HUES6 (cell line): ENCODE measurements around the gene TNFRSF8.

Source experiments
- H3K27ac ChIP-seq: 2 replicates; pipeline ENCODE4 v1.7.0; 2013; ENCODE audit warnings: low read depth, mild to moderate bottlenecking, low read length, inconsistent platforms
- H3K27me3 ChIP-seq: 2 replicates; pipeline ENCODE4 v1.6.1; 2013; ENCODE audit warnings: low read length; ENCODE audit not compliant: control insufficient read depth, insufficient read depth
- H3K36me3 ChIP-seq: 2 replicates; pipeline ENCODE4 v1.6.1; 2013; ENCODE audit warnings: low read length; ENCODE audit not compliant: control insufficient read depth, insufficient read depth
- H3K4me1 ChIP-seq: 2 replicates; pipeline ENCODE4 v1.6.1; 2013; ENCODE audit warnings: low read length; ENCODE audit not compliant: control insufficient read depth, insufficient read depth
- H3K4me3 ChIP-seq: 2 replicates; pipeline ENCODE4 v1.5.1; 2013; ENCODE audit warnings: low read depth, low read length
- H3K9ac ChIP-seq: one replicate; pipeline ENCODE4 v1.6.1; 2013; ENCODE audit warnings: mild to moderate bottlenecking, low read length
- H3K9me3 ChIP-seq: 2 replicates; pipeline ENCODE4 v1.6.1; 2013; ENCODE audit warnings: low read depth, low read length; ENCODE audit not compliant: control insufficient read depth, insufficient read depth

The TNFRSF8 gene

GRCh38 chr1:12053752-12054548, 9.2 kb upstream of the TNFRSF8 start:
- Histone ChIP-seq H3K4me1 (peaks cover 21% of the 10 kb centered on the region), H3K4me3 (no peak overlapping the region), H3K27ac (no peak overlapping the region), H3K27me3 (no peaks in the 10 kb centered on the region), H3K9me3 (0 out of 2 replicates have a peak, but pooled peaks cover 2% of the 10 kb centered on the region), H3K36me3 (no peaks in the 10 kb centered on the region), H3K9ac (no peak overlapping the region)

DNA sequence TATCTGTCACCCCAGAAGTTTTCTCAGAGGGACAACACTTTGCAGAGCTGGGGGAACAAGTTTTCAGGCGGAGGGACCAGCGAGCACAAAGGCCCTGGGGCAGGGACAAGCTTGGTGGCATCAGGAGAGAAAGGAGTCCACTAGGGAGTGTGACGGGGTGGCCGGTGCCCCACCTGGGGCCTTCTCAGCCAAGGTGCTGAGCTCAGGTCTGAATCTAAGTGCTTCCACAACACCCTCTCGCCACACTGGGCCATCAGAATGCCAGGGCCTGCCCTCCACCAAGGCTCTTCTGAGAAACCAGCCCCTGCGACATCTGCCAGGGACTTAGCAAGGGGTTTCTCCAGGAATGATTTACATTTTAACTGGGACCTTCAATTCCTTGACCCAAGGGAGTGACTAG, 7.8 kb upstream of the TNFRSF8 start:
- H3K27ac ChIP-seq: no peak overlapping the region
- no peak overlapping the region for H3K4me3 ChIP-seq
- peaks cover 16% of the 10 kb centered on the region for H3K4me1 ChIP-seq
- H3K36me3 ChIP-seq: no peaks in the 10 kb centered on the region
- H3K9me3 ChIP-seq: 0 out of 2 replicates have a peak, but pooled peaks cover 2% of the 10 kb centered on the region
- H3K27me3 ChIP-seq: peaks cover 3% of the 10 kb centered on the region; the same call in 1 of the 2 replicates
- no peak overlapping the region for H3K9ac ChIP-seq

DNA sequence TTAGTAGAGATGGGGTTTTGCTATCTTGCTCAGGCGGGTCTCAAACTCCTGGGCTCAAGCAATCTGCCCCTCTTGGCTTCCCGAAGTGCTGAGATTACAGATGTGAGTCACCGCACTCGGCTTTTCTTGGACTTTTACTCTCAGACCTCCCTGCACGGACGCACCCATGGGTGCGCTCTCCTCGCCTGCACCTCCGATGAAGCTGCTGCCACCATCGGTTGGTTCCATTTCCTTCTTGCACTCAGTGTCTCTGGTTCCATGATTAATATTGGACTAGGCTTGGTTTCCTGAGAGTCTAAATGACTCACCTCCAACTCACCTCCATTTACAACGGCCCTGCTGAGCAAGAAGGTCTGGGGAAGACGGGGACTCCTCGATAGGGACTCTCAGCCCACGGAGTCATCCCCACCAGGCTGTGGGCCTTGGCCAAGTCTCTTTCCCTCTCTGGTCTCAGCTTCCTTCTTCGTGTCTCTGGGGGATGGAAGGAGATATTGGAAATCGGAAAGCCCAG, 6.7 kb upstream of the TNFRSF8 start:
- Histone ChIP-seq H3K36me3 (no peaks in the 10 kb centered on the region), H3K27me3 (peaks cover 5% of the 10 kb centered on the region), H3K9ac (no peak overlapping the region), H3K27ac (no peak overlapping the region), H3K4me1 (peaks cover 16% of the 10 kb centered on the region), H3K9me3 (0 out of 2 replicates have a peak, but pooled peaks cover 2% of the 10 kb centered on the region), H3K4me3 (no peak overlapping the region)

GRCh38 chr1:12057382-12057781, 5.7 kb upstream of the TNFRSF8 start:
- H3K9me3 ChIP-seq: 0 out of 2 replicates have a peak, but pooled peaks cover 2% of the 10 kb centered on the region

DNA sequence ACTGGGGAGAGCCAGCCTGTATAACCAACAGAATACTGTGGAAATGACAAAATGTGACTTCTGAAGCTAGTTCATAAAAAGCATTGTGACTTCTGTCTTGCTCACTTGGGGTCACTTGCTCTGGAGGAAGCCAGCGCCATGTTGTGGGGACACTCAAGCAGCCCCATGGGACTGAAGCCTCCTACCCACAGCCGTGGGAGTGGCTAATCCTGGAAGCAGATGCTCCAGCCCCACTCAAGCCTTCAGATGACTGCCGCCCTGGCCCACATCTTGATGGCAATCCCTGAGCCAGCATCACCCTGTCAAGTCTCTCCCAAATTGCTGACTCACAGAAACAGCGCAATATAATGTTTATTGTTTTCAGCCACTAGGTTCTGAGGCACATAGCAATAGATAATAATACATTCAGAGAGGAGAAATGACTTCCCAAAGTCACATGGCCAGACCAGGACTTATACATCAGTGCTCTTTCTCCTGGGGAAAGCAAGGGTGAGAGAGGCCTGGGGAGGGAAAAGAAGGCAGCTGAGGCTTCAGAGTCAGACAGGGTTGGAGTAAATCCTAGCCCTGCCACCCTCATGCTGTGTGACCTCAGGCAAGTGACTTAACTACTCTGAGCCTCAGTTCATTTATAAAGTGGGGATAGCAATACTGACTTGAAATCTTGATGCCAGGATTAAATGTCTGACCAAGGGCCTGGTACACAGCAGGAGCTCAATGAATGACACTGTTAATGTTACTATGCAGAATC, 5.0 kb upstream of the TNFRSF8 start:
- H3K9ac ChIP-seq: no peak overlapping the region
- H3K4me3 ChIP-seq: no peak overlapping the region
- peaks cover 18% of the 10 kb centered on the region for H3K27me3 ChIP-seq
- no peaks in the 10 kb centered on the region for H3K36me3 ChIP-seq
- H3K9me3 ChIP-seq: 0 out of 2 replicates have a peak, but pooled peaks cover 2% of the 10 kb centered on the region
- 0 out of 2 replicates have a peak, but pooled peaks cover 4% of the 10 kb centered on the region for H3K4me1 ChIP-seq
- no peak overlapping the region for H3K27ac ChIP-seq

More at GRCh38 chr1:12057382-12057781, 5.7 kb upstream of the TNFRSF8 start:
- H3K27me3 ChIP-seq: peaks cover 13% of the 10 kb centered on the region
- H3K27ac ChIP-seq: no peak overlapping the region
- H3K4me3 ChIP-seq: no peak overlapping the region
- H3K4me1 ChIP-seq: peaks cover 7% of the 10 kb centered on the region
- no peaks in the 10 kb centered on the region for H3K36me3 ChIP-seq
- no peak overlapping the region for H3K9ac ChIP-seq

DNA sequence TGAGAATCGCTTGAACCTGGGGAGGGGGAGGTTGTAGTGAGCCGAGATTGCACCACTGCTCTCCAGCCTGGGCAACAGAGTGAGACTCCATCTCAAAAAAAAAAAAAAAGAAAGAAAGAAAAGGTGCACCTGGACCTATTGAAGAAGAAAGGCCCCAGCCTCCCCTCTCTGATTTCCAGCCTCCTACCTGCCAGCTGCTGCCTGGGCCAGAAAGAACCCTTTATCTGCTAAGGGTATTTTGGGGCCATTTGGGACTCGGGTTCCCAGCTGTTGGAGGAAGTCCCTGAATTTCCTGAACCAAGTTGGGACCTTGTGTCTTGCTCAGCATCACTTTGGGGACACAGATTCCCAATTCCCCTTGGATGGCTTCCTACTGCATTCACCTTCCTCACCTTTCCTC, 3.9 kb upstream of the TNFRSF8 start:
- Histone ChIP-seq H3K27ac (no peak overlapping the region), H3K9me3 (0 out of 2 replicates have a peak, but pooled peaks cover 2% of the 10 kb centered on the region), H3K27me3 (peaks cover 29% of the 10 kb centered on the region), H3K9ac (no peak overlapping the region), H3K36me3 (no peaks in the 10 kb centered on the region), H3K4me1 (peaks cover 8% of the 10 kb centered on the region), H3K4me3 (no peak overlapping the region)

- Histone ChIP-seq H3K27ac (no peak overlapping the region), H3K36me3 (no peaks in the 10 kb centered on the region), H3K4me3 (no peak overlapping the region), H3K9ac (no peak overlapping the region), H3K4me1 (peaks cover 13% of the 10 kb centered on the region), H3K27me3 (peaks cover 36% of the 10 kb centered on the region), H3K9me3 (0 out of 2 replicates have a peak, but pooled peaks cover 2% of the 10 kb centered on the region)
Measured at GRCh38 chr1:12059722-12060464, 3.2 kb upstream of the TNFRSF8 start.

GRCh38 chr1:12060500-12060899, 2.6 kb upstream of the TNFRSF8 start:
- Histone ChIP-seq H3K9me3 (0 out of 2 replicates have a peak, but pooled peaks cover 2% of the 10 kb centered on the region), H3K4me1 (peaks cover 15% of the 10 kb centered on the region), H3K27ac (no peak overlapping the region), H3K36me3 (no peaks in the 10 kb centered on the region), H3K9ac (no peak overlapping the region), H3K4me3 (no peak overlapping the region), H3K27me3 (peaks cover 36% of the 10 kb centered on the region)

DNA sequence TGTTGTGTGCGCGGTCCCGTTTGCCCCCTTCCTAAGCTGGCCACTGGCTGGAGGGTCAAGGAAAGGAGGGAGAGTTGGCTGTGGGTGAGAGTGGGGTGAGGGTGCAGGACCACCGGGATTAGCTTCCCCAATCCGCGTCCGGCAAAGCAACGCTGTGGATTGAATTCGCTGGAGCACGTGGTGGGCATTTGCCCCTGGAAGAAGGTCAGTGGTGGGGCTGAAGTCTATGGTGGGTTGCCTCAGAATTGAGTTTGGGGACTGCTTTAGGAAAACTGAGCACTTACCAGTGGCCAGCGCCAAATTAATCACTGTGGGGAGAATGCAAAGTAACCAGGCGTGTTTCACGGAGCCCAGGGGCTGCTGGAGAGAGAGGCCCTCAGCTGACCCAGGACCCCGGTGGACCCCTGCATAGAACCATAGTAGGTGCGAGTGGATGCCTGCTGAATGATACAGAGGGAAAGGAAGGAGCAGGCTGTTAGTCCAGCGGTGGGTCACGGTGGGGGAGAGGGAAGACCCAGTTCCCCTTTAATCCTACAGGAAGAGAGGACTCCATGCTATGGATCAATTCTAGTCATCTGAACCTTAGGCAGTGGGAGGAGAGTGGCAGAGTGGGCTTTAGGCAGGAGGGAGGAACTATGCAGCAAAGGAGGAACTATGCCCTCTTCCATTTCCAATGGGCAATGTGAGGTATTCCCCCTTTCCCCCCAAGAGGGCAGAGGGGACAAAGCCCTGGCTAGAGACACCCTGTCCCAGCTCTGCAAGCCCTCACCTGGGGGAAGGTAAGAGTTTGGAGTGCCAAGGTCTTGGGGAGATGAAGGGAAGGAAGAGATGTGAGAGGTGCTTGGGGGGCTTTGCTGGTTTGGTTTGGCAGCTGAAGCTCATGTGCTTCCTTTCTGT, 1.2 kb downstream of the TNFRSF8 start:
- H3K27me3 ChIP-seq: peaks cover 36% of the 10 kb centered on the region
- H3K4me3 ChIP-seq: peak overlapping the region; percentile 69
- H3K9ac ChIP-seq: peak overlapping the region; percentile 76
- H3K4me1 ChIP-seq: peaks cover 43% of the 10 kb centered on the region
- H3K9me3 ChIP-seq: no peaks in the 10 kb centered on the region
- no peaks in the 10 kb centered on the region for H3K36me3 ChIP-seq
- H3K27ac ChIP-seq: no peak overlapping the region

GRCh38 chr1:12065872-12066271, 2.8 kb downstream of the TNFRSF8 start:
- Histone ChIP-seq H3K9me3 (no peaks in the 10 kb centered on the region), H3K9ac (no peak overlapping the region), H3K27ac (no peak overlapping the region), H3K27me3 (peaks cover 33% of the 10 kb centered on the region), H3K4me1 (peaks cover 51% of the 10 kb centered on the region), H3K36me3 (no peaks in the 10 kb centered on the region), H3K4me3 (no peak overlapping the region)
